CD14-positive monocyte (primary cell): ENCODE results near the gene CELSR3. TPM values are rescaled to one million over a fixed set of nuclear protein-coding genes. Genes with fewer than 3 reads are reported as not detected.

Experiments
- DNase-seq, 3 donors: peaks; one replicate each; pipeline ENCODE4 v3.0.0-alpha.2; 2011 to 2022
- H2AFZ ChIP-seq: 2 replicates; pipeline ENCODE4 v1.6.0; 2012; ENCODE audit warnings: mild to moderate bottlenecking, low read depth, low read length, inconsistent platforms; ENCODE audit not compliant: insufficient read depth, poor library complexity, severe bottlenecking
- H3K27ac ChIP-seq, 2 donors: 1 replicate in 1 of 2; 2 replicates in 1 of 2; pipeline ENCODE4 v1.5.1; 2012 to 2013; ENCODE audit warnings: low read length in 2 of 2, control low read depth in 1 of 2, inconsistent platforms in 1 of 2, low read depth in 1 of 2, mild to moderate bottlenecking in 1 of 2
- H3K27me3 ChIP-seq, 2 donors: one replicate each; pipeline versions ENCODE4 v1.6.0 to v1.6.1; 2011 to 2013; ENCODE audit warnings: low read length in 2 of 2; ENCODE audit not compliant: control insufficient read depth in 2 of 2, insufficient read depth in 2 of 2
- H3K36me3 ChIP-seq, 2 donors: replicated peaks in 1 of 2; 1 replicate in 1 of 2; 2 replicates in 1 of 2; pipeline versions ENCODE4 v1.5.1 to v1.6.1; 2012 to 2013; ENCODE audit warnings: low read length in 2 of 2, control low read depth in 1 of 2, inconsistent platforms in 1 of 2, mild to moderate bottlenecking in 1 of 2; ENCODE audit not compliant: insufficient read depth in 2 of 2, control insufficient read depth in 1 of 2
- H3K4me1 ChIP-seq, 2 donors: 1 replicate in 1 of 2; 2 replicates in 1 of 2; pipeline versions ENCODE4 v1.5.1 to v1.6.1; 2012 to 2013; ENCODE audit warnings: low read length in 2 of 2, control low read depth in 1 of 2, inconsistent platforms in 1 of 2, mild to moderate bottlenecking in 1 of 2, moderate library complexity in 1 of 2; ENCODE audit not compliant: insufficient read depth in 2 of 2, control insufficient read depth in 1 of 2
- H3K4me2 ChIP-seq: replicated peaks from 2 replicates; pipeline ENCODE3; 2012; ENCODE audit warnings: low read length, moderate library complexity, mild to moderate bottlenecking; ENCODE audit not compliant: poor library complexity, severe bottlenecking; ENCODE audit errors: extremely low read depth
- H3K4me3 ChIP-seq, 3 experiments: fragments of 200-600 bp in 1 of 3; sonication (generic) in 1 of 3; replicated peaks in 1 of 3; 1 replicate in 2 of 3; 2 replicates in 1 of 3; pipeline ENCODE4 v1.5.1; 2011 to 2013; ENCODE audit warnings: low read length in 3 of 3, mild to moderate bottlenecking in 3 of 3, control low read depth in 2 of 3, low read depth in 2 of 3, inconsistent platforms in 1 of 3, moderate library complexity in 1 of 3
- H3K79me2 ChIP-seq: 2 replicates; pipeline ENCODE4 v1.6.0; 2012; ENCODE audit warnings: mild to moderate bottlenecking, control low read depth, inconsistent platforms, low read length, moderate library complexity; ENCODE audit not compliant: insufficient read depth
- H3K9ac ChIP-seq: 2 replicates; pipeline ENCODE4 v1.6.0; 2017; ENCODE audit warnings: low read length, mild to moderate bottlenecking; ENCODE audit not compliant: insufficient read depth, poor library complexity, severe bottlenecking
- H3K9me3 ChIP-seq, 2 donors: replicated peaks in 1 of 2; 1 replicate in 1 of 2; 2 replicates in 1 of 2; pipeline versions ENCODE4 v1.5.1 to v1.6.1; 2012 to 2013; ENCODE audit warnings: low read length in 2 of 2, control low read depth in 1 of 2; ENCODE audit not compliant: control insufficient read depth in 1 of 2, insufficient read depth in 1 of 2
- H4K20me1 ChIP-seq: 2 replicates; pipeline ENCODE4 v1.6.0; 2012; ENCODE audit warnings: mild to moderate bottlenecking, low read length, control low read depth, moderate library complexity; ENCODE audit not compliant: insufficient read depth
- H3K27ac Mint-ChIP-seq, 7 donors: one replicate each; pipeline ENCODE4 v1.8.0; 2020; ENCODE audit warnings: mild to moderate bottlenecking in 7 of 7, mixed read lengths in 7 of 7, moderate library complexity in 6 of 7, inconsistent platforms in 2 of 7
- H3K27me3 Mint-ChIP-seq, 3 donors: one replicate each; pipeline ENCODE4 v1.8.0; 2021 to 2022; ENCODE audit warnings: low read depth in 3 of 3, mild to moderate bottlenecking in 3 of 3, mixed read lengths in 3 of 3, moderate library complexity in 3 of 3, inconsistent platforms in 1 of 3
- H3K36me3 Mint-ChIP-seq, 2 donors: one replicate each; pipeline ENCODE4 v1.8.0; 2020; ENCODE audit warnings: mixed read lengths in 2 of 2, inconsistent platforms in 1 of 2, mild to moderate bottlenecking in 1 of 2
- H3K4me1 Mint-ChIP-seq: one replicate; pipeline ENCODE4 v1.8.0; 2020; ENCODE audit warnings: mild to moderate bottlenecking, mixed read lengths
- H3K4me3 Mint-ChIP-seq, 2 donors: one replicate each; pipeline ENCODE4 v1.8.0; 2020; ENCODE audit warnings: mild to moderate bottlenecking in 2 of 2, mixed read lengths in 2 of 2, moderate library complexity in 1 of 2
- H3K9me3 Mint-ChIP-seq, 7 donors: one replicate each; pipeline ENCODE4 v1.8.0; 2020 to 2022; ENCODE audit warnings: mixed read lengths in 7 of 7, mild to moderate bottlenecking in 6 of 7, moderate library complexity in 6 of 7, inconsistent platforms in 2 of 7
- WGBS: methylation state at CpG from one replicate; pipeline ENCODE4 v1.1.5; 2013; ENCODE audit warnings: missing lambda C conversion rate; ENCODE audit not compliant: insufficient coverage; 5-methylcytosine and 5-hydroxymethylcytosine counted together
- intact Hi-C, 2 donors: fragments of 100-400 bp; cut with micrococcal nuclease; formaldehyde crosslinking; loops; one replicate each; pipeline versions ENCODE4 v1.15.0 to v1.15.1; 2023
- polyA minus RNA-seq: library from RNA; depleted of rRNA, polyadenylated mRNA; stranded (reverse); fragments of >200 nt; gene quantifications from 2 replicates; pipeline ENCODE4 v1.2.3, GENCODE V29; 2012
- polyA plus RNA-seq, 3 donors: library from polyadenylated mRNA; depleted of rRNA in 1 of 3; unstranded in 2 of 3; stranded (reverse) in 1 of 3; fragments of 300-500 nt in 2 of 3; fragments of >200 nt in 1 of 3; fragmentation: Illumina TruSeq in 2 of 3; gene quantifications; 1 replicate in 2 of 3; 2 replicates in 1 of 3; pipeline ENCODE4 v1.2.3, GENCODE V29; 2012 to 2021
- total RNA-seq, 12 experiments: library from RNA in 1 of 12; stranded (reverse) in 1 of 12; fragments of 120-200 nt in 1 of 12; gene quantifications; one replicate each; pipeline ENCODE4 v1.2.4 and lab custom pipeline; 2013 to 2026; ENCODE audit warnings: mixed read lengths in 6 of 12, inconsistent platforms in 1 of 12
- TF ChIP-seq, protein P1 (sequence below): fragments of 200-600 bp; IDR thresholded peaks from one replicate; pipeline ENCODE4 v1.8.0; 2022; ENCODE audit warnings: antibody characterized with exemption, mild to moderate bottlenecking

The CELSR3 gene, protein sequence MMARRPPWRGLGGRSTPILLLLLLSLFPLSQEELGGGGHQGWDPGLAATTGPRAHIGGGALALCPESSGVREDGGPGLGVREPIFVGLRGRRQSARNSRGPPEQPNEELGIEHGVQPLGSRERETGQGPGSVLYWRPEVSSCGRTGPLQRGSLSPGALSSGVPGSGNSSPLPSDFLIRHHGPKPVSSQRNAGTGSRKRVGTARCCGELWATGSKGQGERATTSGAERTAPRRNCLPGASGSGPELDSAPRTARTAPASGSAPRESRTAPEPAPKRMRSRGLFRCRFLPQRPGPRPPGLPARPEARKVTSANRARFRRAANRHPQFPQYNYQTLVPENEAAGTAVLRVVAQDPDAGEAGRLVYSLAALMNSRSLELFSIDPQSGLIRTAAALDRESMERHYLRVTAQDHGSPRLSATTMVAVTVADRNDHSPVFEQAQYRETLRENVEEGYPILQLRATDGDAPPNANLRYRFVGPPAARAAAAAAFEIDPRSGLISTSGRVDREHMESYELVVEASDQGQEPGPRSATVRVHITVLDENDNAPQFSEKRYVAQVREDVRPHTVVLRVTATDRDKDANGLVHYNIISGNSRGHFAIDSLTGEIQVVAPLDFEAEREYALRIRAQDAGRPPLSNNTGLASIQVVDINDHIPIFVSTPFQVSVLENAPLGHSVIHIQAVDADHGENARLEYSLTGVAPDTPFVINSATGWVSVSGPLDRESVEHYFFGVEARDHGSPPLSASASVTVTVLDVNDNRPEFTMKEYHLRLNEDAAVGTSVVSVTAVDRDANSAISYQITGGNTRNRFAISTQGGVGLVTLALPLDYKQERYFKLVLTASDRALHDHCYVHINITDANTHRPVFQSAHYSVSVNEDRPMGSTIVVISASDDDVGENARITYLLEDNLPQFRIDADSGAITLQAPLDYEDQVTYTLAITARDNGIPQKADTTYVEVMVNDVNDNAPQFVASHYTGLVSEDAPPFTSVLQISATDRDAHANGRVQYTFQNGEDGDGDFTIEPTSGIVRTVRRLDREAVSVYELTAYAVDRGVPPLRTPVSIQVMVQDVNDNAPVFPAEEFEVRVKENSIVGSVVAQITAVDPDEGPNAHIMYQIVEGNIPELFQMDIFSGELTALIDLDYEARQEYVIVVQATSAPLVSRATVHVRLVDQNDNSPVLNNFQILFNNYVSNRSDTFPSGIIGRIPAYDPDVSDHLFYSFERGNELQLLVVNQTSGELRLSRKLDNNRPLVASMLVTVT (N-terminal part only)
- 0.27 TPM for total RNA-seq (2013)
- under 1 TPM in 1 of 3 donors, not detected in 2; 0.95 TPM for polyA plus RNA-seq
- polyA minus RNA-seq = 0.69 and 0.72 TPM in 2 replicates
- total RNA-seq (lab: John Stamatoyannopoulos, UW) = 1.7 to 36.6 (median 4.2) reads per million in 11 experiments

DNA sequence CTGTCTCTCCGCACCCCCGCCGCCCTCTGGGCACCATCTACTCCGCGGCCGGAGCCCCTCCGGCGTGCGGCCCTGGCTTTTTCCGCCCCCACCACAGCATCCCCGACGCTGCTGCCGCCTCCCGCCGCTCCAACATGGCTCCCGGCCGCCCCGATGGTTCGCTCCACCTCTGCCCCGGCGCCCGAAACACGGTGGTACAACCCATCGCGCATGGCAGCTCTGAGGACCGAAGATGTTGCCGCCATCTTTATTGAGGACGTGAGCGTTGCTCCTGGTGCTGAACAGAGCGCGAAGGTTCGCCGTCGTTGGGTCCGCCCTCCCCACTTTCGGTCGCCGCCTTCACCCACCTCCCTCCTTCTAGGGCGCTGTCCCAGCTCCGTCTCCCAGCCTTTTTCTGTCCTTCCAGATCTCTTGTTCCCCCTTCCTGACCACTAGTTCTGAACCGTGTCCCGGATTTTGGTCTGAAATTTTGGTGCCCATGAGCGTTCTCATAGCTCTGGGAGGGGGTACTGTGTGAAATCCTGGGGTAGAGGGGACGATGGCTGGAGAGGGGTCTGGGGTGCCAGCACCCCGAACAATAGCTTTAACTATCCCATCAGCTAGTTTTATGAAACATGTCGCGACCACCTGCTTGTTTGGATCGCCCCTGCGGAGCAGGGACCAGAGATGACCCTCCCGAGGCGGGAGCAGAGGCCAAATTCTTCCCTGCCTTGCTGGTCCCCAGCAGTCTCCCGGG lies at the start of gene CELSR3:
Gene CELSR3, minus strand, starts transcription at position 134 of the 736 bp plus-strand sequence. CDS start 252 bp downstream, outside the sequence.
- peak within 1 kb of the TSS; percentile 87 to 96 for H3K4me3 Mint-ChIP-seq
- Histone ChIP-seq H3K4me2 (peak within 1 kb of the TSS; percentile 78), H3K4me3 (peak within 1 kb of the TSS; percentile 44 to 77 (median 63)), H3K9me3 (peaks cover 9 to 17% of the 10 kb centered on the region in 2 donors), H3K27me3 (peaks cover 11 to 45% of the 10 kb centered on the region in 2 donors), H4K20me1 (peaks cover 4% of the 10 kb centered on the region), H2AFZ (peak within 1 kb of the TSS; percentile 64), H3K9ac (peak within 1 kb of the TSS; percentile 65), H3K36me3 (no peaks in the 10 kb centered on the region), H3K27ac (peak within 1 kb of the TSS; percentile 69 to 72), H3K79me2 (no peaks in the 10 kb centered on the region), H3K4me1 (peaks cover 20 to 33% of the 10 kb centered on the region in 2 donors)
- H3K4me1 Mint-ChIP-seq = peaks cover 17% of the 10 kb centered on the region
- H3K27me3 Mint-ChIP-seq = peaks cover 38 to 54% (median 44%) of the 10 kb centered on the region in 3 donors
- TF ChIP-seq, protein P1, sequence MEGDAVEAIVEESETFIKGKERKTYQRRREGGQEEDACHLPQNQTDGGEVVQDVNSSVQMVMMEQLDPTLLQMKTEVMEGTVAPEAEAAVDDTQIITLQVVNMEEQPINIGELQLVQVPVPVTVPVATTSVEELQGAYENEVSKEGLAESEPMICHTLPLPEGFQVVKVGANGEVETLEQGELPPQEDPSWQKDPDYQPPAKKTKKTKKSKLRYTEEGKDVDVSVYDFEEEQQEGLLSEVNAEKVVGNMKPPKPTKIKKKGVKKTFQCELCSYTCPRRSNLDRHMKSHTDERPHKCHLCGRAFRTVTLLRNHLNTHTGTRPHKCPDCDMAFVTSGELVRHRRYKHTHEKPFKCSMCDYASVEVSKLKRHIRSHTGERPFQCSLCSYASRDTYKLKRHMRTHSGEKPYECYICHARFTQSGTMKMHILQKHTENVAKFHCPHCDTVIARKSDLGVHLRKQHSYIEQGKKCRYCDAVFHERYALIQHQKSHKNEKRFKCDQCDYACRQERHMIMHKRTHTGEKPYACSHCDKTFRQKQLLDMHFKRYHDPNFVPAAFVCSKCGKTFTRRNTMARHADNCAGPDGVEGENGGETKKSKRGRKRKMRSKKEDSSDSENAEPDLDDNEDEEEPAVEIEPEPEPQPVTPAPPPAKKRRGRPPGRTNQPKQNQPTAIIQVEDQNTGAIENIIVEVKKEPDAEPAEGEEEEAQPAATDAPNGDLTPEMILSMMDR = no peak
- 3% methylated on average over 42 of the region's 52 CpGs for WGBS
- H3K36me3 Mint-ChIP-seq = peaks cover 5 to 6% of the 10 kb centered on the region in 2 donors
- intact Hi-C loops = no loop called here
- DNase-seq = peak; percentile 45 to 69 (median 58)
- peak within 1 kb of the TSS; percentile 78 to 93 (median 86) for H3K27ac Mint-ChIP-seq
- peaks cover 8 to 25% (median 17%) of the 10 kb centered on the region in 7 donors for H3K9me3 Mint-ChIP-seq
